ENCODE data around the gene PSMD4.

The PSMD4 gene

GRCh38 chr1:151311011-151311410 is 56.5 kb downstream of the PSMD4 start:
- no peak for DNase-seq

GRCh38 chr1:151311589-151312331 is 57.2 kb downstream of the PSMD4 start:
- DNase-seq: no peak

GRCh38 chr1:151312411-151312810 is 57.9 kb downstream of the PSMD4 start:
- no peak for DNase-seq

- DNase-seq: no peak
Observed at GRCh38 chr1:151312826-151313225, 58.3 kb downstream of the PSMD4 start.

- no peak for DNase-seq
Observed at GRCh38 chr1:151313501-151313900, 59.0 kb downstream of the PSMD4 start.

- DNase-seq: no peak
Observed at GRCh38 chr1:151314137-151314875, 59.8 kb downstream of the PSMD4 start.

GRCh38 chr1:151315565-151316235 is 61.2 kb downstream of the PSMD4 start:
- DNase-seq: no peak

Data from NCI-H2081 treated with DMSO at 0.1 percent for 48 hours (cell line).